ENCODE measurements around the gene CA11.

Gene CA11

DNA sequence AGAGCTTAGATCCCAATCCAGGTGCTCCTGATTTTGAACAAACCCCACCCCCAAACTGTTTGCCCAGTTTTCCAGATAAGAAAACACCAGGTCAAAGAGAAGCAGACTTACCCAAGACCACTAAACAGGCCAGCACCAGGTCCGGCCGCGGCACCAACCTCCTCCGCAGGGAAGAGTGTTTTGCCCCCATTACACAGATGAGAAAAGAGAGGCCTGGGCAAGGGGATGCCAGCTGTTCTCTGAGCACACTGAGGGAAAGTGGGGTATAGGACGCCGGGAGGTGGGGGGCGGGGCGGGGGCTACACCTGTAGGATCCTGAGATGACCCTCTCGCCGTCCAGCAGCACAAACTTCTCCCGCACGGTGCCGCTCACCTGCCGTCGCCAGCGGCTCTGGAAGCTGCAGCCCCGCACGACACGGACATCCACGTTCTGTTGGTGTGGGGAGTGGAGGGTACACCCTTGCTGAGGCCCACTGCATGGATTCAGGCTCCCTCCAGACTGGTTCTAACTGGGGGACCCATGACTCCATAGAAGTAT, 36.3 kb downstream of the CA11 start:
- Histone ChIP-seq H3K9me3 (ENCODE audit: low read length) (no peaks in the 10 kb centered on the region), H3K4me1 (ENCODE audit: insufficient read depth, low read length, severe bottlenecking) (peaks cover 9% of the 10 kb centered on the region), H4K20me1 (ENCODE audit: insufficient read depth, low read length) (no peaks in the 10 kb centered on the region), H3K4me2 (ENCODE audit: low read length) (no peak overlapping the region), H3K9ac (ENCODE audit: low read length) (no peak overlapping the region), H3F3A (ENCODE audit: insufficient read depth, low read length) (no peaks in the 10 kb centered on the region), H3K9me2 (ENCODE audit: low read depth, low read length) (no peaks in the 10 kb centered on the region), H3K79me2 (ENCODE audit: insufficient read depth, low read length) (no peaks in the 10 kb centered on the region), H3K4me3 (ENCODE audit: low read depth, low read length, poor library complexity, severe bottlenecking) (no peak overlapping the region), H3K27ac (ENCODE audit: low read depth, low read length, poor library complexity, severe bottlenecking) (no peak overlapping the region), H2AFZ (ENCODE audit: low read length) (no peak overlapping the region), H3K36me3 (ENCODE audit: insufficient read depth, low read length) (peaks cover 9% of the 10 kb centered on the region; the same call in 1 of the 2 replicates), H3K27me3 (ENCODE audit: insufficient read depth, low read length) (no peaks in the 10 kb centered on the region)
- TF ChIP-seq, protein P1, sequence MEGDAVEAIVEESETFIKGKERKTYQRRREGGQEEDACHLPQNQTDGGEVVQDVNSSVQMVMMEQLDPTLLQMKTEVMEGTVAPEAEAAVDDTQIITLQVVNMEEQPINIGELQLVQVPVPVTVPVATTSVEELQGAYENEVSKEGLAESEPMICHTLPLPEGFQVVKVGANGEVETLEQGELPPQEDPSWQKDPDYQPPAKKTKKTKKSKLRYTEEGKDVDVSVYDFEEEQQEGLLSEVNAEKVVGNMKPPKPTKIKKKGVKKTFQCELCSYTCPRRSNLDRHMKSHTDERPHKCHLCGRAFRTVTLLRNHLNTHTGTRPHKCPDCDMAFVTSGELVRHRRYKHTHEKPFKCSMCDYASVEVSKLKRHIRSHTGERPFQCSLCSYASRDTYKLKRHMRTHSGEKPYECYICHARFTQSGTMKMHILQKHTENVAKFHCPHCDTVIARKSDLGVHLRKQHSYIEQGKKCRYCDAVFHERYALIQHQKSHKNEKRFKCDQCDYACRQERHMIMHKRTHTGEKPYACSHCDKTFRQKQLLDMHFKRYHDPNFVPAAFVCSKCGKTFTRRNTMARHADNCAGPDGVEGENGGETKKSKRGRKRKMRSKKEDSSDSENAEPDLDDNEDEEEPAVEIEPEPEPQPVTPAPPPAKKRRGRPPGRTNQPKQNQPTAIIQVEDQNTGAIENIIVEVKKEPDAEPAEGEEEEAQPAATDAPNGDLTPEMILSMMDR (IDR thresholded peaks at IDR 0.05; ENCODE audit: low read length) = no peak
- TF ChIP-seq EZH2 (IDR thresholded peaks at IDR 0.05; ENCODE audit: borderline replicate concordance, low read length) = no peak

DNA sequence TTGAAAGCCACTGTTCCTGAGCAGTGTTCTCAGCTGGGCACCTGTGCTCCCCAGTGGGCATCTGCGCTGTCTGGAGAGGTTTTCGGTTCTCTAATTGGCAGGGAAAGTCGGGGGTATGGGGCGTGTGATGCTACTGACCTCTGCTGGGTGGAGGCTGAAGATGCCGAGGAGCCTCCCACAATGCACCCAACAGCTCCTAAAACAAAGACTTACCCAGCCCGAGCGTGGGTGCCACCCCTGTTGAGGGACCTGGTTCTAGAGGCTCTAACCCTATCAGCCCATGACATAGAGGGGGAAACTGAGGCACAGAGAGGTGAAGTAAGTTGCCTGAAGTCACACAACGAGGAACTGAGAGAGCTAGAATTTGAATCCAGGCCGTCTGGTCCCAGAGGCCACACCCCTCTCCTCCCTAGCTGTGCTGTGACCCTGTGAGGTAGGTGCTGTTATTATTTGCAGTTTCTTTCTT, 37.2 kb downstream of the CA11 start:
- Histone ChIP-seq H3K9me3 (ENCODE audit: low read length) (no peaks in the 10 kb centered on the region), H3K27ac (ENCODE audit: low read depth, low read length, poor library complexity, severe bottlenecking) (no peak overlapping the region), H3K4me3 (ENCODE audit: low read depth, low read length, poor library complexity, severe bottlenecking) (peak overlapping the region; percentile 17), H3F3A (ENCODE audit: insufficient read depth, low read length) (no peaks in the 10 kb centered on the region), H3K9ac (ENCODE audit: low read length) (no peak overlapping the region), H3K4me1 (ENCODE audit: insufficient read depth, low read length, severe bottlenecking) (peaks cover 8% of the 10 kb centered on the region), H3K9me2 (ENCODE audit: low read depth, low read length) (no peaks in the 10 kb centered on the region), H3K79me2 (ENCODE audit: insufficient read depth, low read length) (no peaks in the 10 kb centered on the region), H2AFZ (ENCODE audit: low read length) (no peak overlapping the region), H4K20me1 (ENCODE audit: insufficient read depth, low read length) (no peaks in the 10 kb centered on the region), H3K4me2 (ENCODE audit: low read length) (peak overlapping the region; percentile 54), H3K27me3 (ENCODE audit: insufficient read depth, low read length) (no peaks in the 10 kb centered on the region), H3K36me3 (ENCODE audit: insufficient read depth, low read length) (peaks cover 9% of the 10 kb centered on the region; the same call in 1 of the 2 replicates)
- TF ChIP-seq, protein P1 (IDR thresholded peaks at IDR 0.05; ENCODE audit: low read length) = peak; percentile 79
- TF ChIP-seq EZH2 (IDR thresholded peaks at IDR 0.05; ENCODE audit: borderline replicate concordance, low read length) = no peak

DNA sequence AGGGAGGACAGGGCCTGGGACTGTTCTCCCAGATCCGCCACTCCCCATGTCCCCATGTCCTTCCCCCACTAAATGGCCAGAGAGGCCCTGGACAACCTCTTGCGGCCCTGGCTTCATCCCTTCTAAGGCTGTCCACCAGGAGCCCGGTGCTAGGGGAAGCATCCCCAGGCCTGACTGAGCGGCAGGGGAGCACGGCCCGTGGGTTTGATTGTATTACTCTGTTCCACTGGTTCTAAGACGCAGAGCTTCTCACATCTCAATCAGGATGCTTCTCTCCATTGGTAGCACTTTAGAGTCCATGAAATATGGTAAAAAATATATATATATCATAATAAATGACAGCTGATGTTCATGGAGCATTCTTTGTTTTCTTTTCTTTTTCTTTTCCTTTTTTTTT, 38.6 kb downstream of the CA11 start:
- Histone ChIP-seq H3K27ac (ENCODE audit: low read depth, low read length, poor library complexity, severe bottlenecking) (no peak overlapping the region), H3K27me3 (ENCODE audit: insufficient read depth, low read length) (no peaks in the 10 kb centered on the region), H2AFZ (ENCODE audit: low read length) (no peak overlapping the region), H3K9ac (ENCODE audit: low read length) (no peak overlapping the region), H3K9me2 (ENCODE audit: low read depth, low read length) (no peaks in the 10 kb centered on the region), H3K79me2 (ENCODE audit: insufficient read depth, low read length) (no peaks in the 10 kb centered on the region), H3K4me2 (ENCODE audit: low read length) (no peak overlapping the region), H4K20me1 (ENCODE audit: insufficient read depth, low read length) (no peaks in the 10 kb centered on the region), H3K4me1 (ENCODE audit: insufficient read depth, low read length, severe bottlenecking) (peaks cover 8% of the 10 kb centered on the region), H3F3A (ENCODE audit: insufficient read depth, low read length) (no peaks in the 10 kb centered on the region), H3K9me3 (ENCODE audit: low read length) (no peaks in the 10 kb centered on the region), H3K4me3 (ENCODE audit: low read depth, low read length, poor library complexity, severe bottlenecking) (no peak overlapping the region), H3K36me3 (ENCODE audit: insufficient read depth, low read length) (no peaks in the 10 kb centered on the region)
- no peak for TF ChIP-seq EZH2 (IDR thresholded peaks at IDR 0.05; ENCODE audit: borderline replicate concordance, low read length)
- TF ChIP-seq, protein P1 (IDR thresholded peaks at IDR 0.05; ENCODE audit: low read length) = no peak

All from OCI-LY1 (cell line).